Measurements from ENCODE around the gene METRNL. TPM values are rescaled to one million over a fixed set of nuclear protein-coding genes. Genes with fewer than 3 reads are reported as not detected.

Gene METRNL
- polyA plus RNA-seq, 3 donors, result 13.1 to 133 (median 29.8) TPM

GRCh38 chr17:83099570-83100181 lies 20.3 kb downstream of the METRNL start:
- H3K9ac ChIP-seq (ENCODE audit: insufficient read depth, low read length, poor library complexity, severe bottlenecking), result no peak overlapping the region
- H3K27ac ChIP-seq (ENCODE audit: low read depth in 1 of 2, low read length in 2 of 2), result no peak overlapping the region
- no peaks in the 10 kb centered on the region for H3K79me2 ChIP-seq (ENCODE audit: insufficient read depth, low read length)
- Mint-ChIP-seq H3K9me3 (peaks cover 0 to 4% (median 2%) of the 10 kb centered on the region in 7 donors), H3K4me3 (peak overlapping the region in 1 of 2 donors; percentile 75), H3K27me3 (ENCODE audit: low read depth in 3 of 3) (peaks cover 31 to 59% (median 48%) of the 10 kb centered on the region in 3 donors), H3K4me1 (peaks cover 38% of the 10 kb centered on the region), H3K27ac (peak overlapping the region in 2 of 7 donors; percentile 15 to 54), H3K36me3 (peaks cover 17 to 25% of the 10 kb centered on the region in 2 donors)
- intact Hi-C loops (cut with micrococcal nuclease), result no loop called here
- peak overlapping the region in 1 of 3 experiments; percentile 34 for H3K4me3 ChIP-seq (replicated peaks in 1 of 3; ENCODE audit: low read depth in 2 of 3, low read length in 3 of 3)
- no peak overlapping the region for H2AFZ ChIP-seq (ENCODE audit: insufficient read depth, low read depth, low read length, poor library complexity, severe bottlenecking)
- peak overlapping the region; percentile 29 for H3K4me2 ChIP-seq (replicated peaks; ENCODE audit: extremely low read depth, low read length, poor library complexity, severe bottlenecking)
- peaks cover 48% of the 10 kb centered on the region for H4K20me1 ChIP-seq (ENCODE audit: insufficient read depth, low read length)
- peaks cover 32 to 52% of the 10 kb centered on the region in 2 donors for H3K4me1 ChIP-seq (ENCODE audit: control insufficient read depth in 1 of 2, insufficient read depth in 2 of 2, low read length in 2 of 2)
- peaks cover 3 to 40% of the 10 kb centered on the region in 2 donors for H3K27me3 ChIP-seq (ENCODE audit: control insufficient read depth in 2 of 2, insufficient read depth in 2 of 2, low read length in 2 of 2)
- peaks cover 22% of the 10 kb centered on the region in 2 donors for H3K36me3 ChIP-seq (replicated peaks in 1 of 2; ENCODE audit: control insufficient read depth in 1 of 2, insufficient read depth in 2 of 2, low read length in 2 of 2)
- DNase-seq, result no peak
- no peaks in the 10 kb centered on the region for H3K9me3 ChIP-seq (replicated peaks in 1 of 2; ENCODE audit: control insufficient read depth in 1 of 2, insufficient read depth in 1 of 2, low read length in 2 of 2)
- no peak for TF ChIP-seq CTCF (IDR thresholded peaks at IDR 0.05)
- WGBS (ENCODE audit: insufficient coverage), result 10% methylated on average over 29 of the region's 34 CpGs

- Histone ChIP-seq H3K4me2 (replicated peaks; ENCODE audit: extremely low read depth, low read length, poor library complexity, severe bottlenecking) (peak overlapping the region; percentile 29), H3K27ac (ENCODE audit: low read depth in 1 of 2, low read length in 2 of 2) (no peak overlapping the region), H3K4me1 (ENCODE audit: control insufficient read depth in 1 of 2, insufficient read depth in 2 of 2, low read length in 2 of 2) (peaks cover 32 to 52% of the 10 kb centered on the region in 2 donors), H3K9me3 (replicated peaks in 1 of 2; ENCODE audit: control insufficient read depth in 1 of 2, insufficient read depth in 1 of 2, low read length in 2 of 2) (no peaks in the 10 kb centered on the region), H2AFZ (ENCODE audit: insufficient read depth, low read depth, low read length, poor library complexity, severe bottlenecking) (no peak overlapping the region), H4K20me1 (ENCODE audit: insufficient read depth, low read length) (peaks cover 42% of the 10 kb centered on the region), H3K79me2 (ENCODE audit: insufficient read depth, low read length) (no peaks in the 10 kb centered on the region), H3K9ac (ENCODE audit: insufficient read depth, low read length, poor library complexity, severe bottlenecking) (no peak overlapping the region), H3K36me3 (replicated peaks in 1 of 2; ENCODE audit: control insufficient read depth in 1 of 2, insufficient read depth in 2 of 2, low read length in 2 of 2) (peaks cover 15% of the 10 kb centered on the region in 2 donors), H3K4me3 (replicated peaks in 1 of 3; ENCODE audit: low read depth in 2 of 3, low read length in 3 of 3) (peak overlapping the region in 1 of 3 experiments; percentile 34), H3K27me3 (ENCODE audit: control insufficient read depth in 2 of 2, insufficient read depth in 2 of 2, low read length in 2 of 2) (peaks cover 3 to 40% of the 10 kb centered on the region in 2 donors)
- Mint-ChIP-seq H3K27me3 (ENCODE audit: low read depth in 3 of 3) (peaks cover 33 to 63% (median 49%) of the 10 kb centered on the region in 3 donors), H3K36me3 (peaks cover 12 to 19% of the 10 kb centered on the region in 2 donors), H3K9me3 (peaks cover 0 to 4% (median 2%) of the 10 kb centered on the region in 7 donors), H3K27ac (no peak overlapping the region), H3K4me1 (peaks cover 42% of the 10 kb centered on the region), H3K4me3 (peak overlapping the region in 1 of 2 donors; percentile 75)
- WGBS (ENCODE audit: insufficient coverage), result 26% methylated on average over 6 of the region's 24 CpGs
- DNase-seq, result no peak
- no peak for TF ChIP-seq CTCF (IDR thresholded peaks at IDR 0.05)
- intact Hi-C loops (cut with micrococcal nuclease), result no loop called here
These were observed 20.9 kb downstream of the METRNL start for GRCh38 chr17:83100220-83100852.

All from CD14-positive monocyte (primary cell).